Measurements from ENCODE around the gene EIF1.
"Not testable (repeated sequence)": the region's sequence is repeated elsewhere in the genome, so short reads cannot be mapped to it uniquely, and the experiment has no call there.

EIF1 gene

DNA sequence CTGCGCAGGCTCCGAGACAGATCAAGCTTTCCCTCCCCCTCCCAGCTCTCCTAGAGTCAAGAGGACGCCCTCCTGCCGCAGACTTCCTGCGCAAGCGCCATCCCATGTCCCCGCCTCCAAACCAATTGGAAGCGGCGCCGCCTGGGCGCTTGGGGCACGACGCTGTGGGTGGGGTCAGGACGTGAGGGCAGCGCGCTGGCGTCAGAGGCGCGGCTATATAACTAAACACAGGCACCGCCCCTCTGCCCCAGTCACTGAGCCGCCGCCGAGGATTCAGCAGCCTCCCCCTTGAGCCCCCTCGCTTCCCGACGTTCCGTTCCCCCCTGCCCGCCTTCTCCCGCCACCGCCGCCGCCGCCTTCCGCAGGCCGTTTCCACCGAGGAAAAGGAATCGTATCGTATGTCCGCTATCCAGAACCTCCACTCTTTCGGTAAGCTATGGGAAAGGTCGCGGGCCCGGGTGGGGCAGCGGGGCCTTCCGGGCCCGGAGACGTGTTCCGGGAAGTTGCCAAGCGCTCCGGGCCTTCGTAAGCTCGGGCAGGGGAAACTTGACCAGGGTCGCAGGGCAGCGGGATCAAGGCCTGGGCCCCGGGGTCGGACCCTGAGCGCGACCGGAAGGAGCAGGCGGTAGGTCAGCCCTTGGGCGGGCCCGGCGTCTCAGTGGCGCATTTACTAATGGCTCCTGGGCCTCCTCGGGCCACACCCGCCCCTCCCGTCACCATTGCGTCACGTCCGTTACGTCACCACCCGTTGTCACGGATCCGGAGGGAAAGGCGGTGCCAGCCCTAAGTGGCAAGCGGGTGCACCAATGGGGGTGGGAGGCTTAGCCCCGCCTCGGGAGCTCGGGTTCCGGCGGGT lies at the start of gene EIF1:
Gene EIF1 (plus strand): TSS at position 245 of the 856 bp plus-strand sequence. CDS start 154 bp downstream, at position 399.
- DNase-seq (ENCODE audit: low read depth), result peak; percentile 99

GRCh38 chr17:41638941-41639340 lies 49.7 kb upstream of the EIF1 start:
- no peak for DNase-seq (ENCODE audit: low read depth)

GRCh38 chr17:41639492-41640473 lies 48.9 kb upstream of the EIF1 start:
- no peak for DNase-seq (ENCODE audit: low read depth)

- DNase-seq (ENCODE audit: low read depth), result not testable (repeated sequence)
Measured at GRCh38 chr17:41640596-41640995, 48.1 kb upstream of the EIF1 start.

- DNase-seq (ENCODE audit: low read depth), result no peak
Measured at GRCh38 chr17:41642252-41643156, 46.2 kb upstream of the EIF1 start.

GRCh38 chr17:41647038-41647813 lies 41.5 kb upstream of the EIF1 start:
- no peak for DNase-seq (ENCODE audit: low read depth)

DNA sequence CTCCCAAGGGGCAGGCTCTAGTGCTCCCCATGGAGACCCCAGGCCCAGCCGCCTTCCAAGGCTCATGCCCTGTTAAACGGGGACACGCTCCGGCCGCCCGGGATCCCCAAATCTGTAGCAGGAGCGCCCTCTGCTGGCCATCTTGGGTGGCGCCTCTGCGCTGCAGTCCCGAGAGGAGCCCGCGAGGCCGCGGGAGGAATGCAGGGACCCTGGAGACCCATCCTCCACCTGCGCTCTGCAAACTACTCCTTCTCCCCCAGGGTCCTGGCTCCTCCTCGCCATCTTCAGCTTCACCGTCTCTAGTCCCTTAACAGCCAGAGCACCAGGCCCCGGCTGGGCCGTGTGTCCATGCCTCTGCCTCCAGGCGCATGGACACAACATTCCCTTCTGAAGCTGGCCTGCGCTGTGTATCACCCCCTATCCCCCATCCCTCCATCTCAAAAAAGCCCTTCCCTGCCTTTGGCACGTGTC lies 40.7 kb upstream of the EIF1 start:
- DNase-seq (ENCODE audit: low read depth), result peak; percentile 79

DNA sequence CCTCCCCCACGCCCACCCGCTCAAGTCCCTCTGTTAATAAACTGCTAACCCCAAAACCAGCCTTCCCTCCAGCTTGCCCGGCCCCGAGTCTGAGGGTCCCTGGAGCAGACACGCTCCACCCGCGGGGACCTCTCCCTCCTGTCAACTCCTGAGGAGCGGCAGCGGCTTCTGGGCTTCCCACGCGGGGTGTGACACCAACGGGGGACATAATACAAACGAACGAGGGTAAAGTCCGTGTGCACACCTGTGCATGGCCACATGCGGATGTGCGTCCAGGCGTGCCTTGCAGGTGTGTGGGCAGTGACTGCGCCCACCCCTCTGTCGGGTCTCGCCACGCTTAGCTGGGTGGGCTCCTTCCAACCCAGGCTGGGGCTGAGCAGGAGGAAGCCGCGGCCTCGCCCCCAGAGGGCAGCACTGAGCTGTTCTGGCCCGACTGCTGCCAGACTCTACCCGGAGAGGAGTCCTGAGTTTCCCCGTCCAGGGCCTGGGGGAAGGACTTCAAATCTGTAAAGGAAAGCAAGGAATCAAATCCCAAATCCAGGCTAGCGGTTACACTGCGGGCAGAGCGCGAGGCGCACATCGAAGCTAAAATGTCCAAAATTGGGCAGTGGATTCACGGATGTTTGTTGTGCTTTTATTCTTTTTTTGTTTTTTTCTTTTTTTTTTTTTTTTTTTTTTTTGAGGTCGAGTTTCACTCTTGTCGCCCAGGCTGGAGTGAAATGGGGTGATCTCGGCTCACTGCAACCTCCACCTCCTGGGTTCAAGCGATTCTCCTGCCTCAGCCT lies 40.1 kb upstream of the EIF1 start:
- peak; percentile 72 for DNase-seq (ENCODE audit: low read depth)

- no peak for DNase-seq (ENCODE audit: low read depth)
Measured at GRCh38 chr17:41649923-41650519, 38.7 kb upstream of the EIF1 start.

- DNase-seq (ENCODE audit: low read depth), result no peak
Measured at GRCh38 chr17:41650794-41651624, 37.7 kb upstream of the EIF1 start.

DNA sequence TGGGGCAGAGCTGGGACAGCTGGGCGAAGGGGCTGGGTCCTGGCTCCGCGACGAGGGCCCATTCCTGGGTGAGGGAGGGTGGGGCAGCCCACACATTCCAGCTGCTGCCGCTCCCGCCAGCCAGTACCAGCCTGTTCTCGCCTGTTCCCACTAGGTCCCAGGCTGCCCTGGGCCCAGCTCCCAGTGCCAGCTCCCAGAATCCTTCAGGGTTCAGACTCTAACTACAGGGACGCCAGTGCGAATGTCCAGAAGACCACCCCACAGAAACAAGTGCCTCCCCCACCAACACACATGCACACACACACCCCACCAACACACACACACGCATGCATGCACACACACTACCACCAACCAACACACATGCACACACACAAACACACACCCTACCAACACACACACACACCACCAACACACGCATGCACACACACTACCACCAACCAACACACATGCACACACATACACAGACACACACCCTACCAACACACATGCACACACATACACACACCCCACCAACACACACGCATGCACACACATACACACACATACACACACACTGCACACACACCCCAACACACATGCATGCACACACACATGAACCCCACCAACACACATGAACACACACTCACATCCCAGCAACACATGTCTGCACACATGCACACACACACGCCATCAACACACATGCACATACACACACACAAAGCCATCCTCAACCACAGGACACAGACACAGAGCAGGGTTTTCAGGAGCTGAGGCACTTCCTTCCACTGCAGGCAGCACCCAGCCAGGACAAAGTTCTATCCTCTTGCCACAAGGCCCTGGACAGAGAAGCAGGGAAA lies 36.8 kb upstream of the EIF1 start:
- DNase-seq (ENCODE audit: low read depth), result no peak

DNA sequence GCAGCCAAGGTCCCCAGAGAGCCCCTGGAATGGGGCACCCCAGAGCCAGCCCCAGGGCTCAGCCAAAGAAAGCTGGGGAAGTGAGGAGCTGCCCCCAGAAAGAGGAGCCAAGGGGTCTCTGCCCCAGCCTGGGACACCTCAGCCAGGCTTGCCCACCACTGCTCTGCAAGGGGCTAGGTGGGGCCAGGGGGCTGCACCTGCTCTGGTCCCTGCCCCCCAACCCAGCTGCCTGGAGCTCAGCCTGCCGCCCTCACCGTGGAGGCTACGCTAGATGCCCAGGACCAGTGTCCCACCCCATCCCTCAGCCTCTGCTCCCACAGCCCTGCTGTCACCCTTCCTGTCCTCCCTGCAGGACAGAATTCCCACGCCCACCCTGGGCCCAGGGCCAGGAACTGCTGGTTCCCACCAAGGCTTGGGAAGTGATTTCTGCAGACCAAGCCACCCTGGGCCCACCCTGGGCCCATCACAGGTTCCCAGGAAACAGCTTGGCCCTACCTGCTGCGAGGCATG lies 36.2 kb upstream of the EIF1 start:
- DNase-seq (ENCODE audit: low read depth), result no peak

- DNase-seq (ENCODE audit: low read depth), result no peak
Measured at GRCh38 chr17:41653421-41653820, 35.3 kb upstream of the EIF1 start.

- no peak for DNase-seq (ENCODE audit: low read depth)
Measured at GRCh38 chr17:41653892-41654677, 34.6 kb upstream of the EIF1 start.

- no peak for DNase-seq (ENCODE audit: low read depth)
Measured at GRCh38 chr17:41654678-41655607, 33.7 kb upstream of the EIF1 start.

Measured in activated T-helper 1 cell treated with Interleukin-2 at 50 U/mL for 16 hours (primary cell).